Osteoblast (primary cell): Measurements from ENCODE around the gene DND1. TPM values are rescaled to one million over a fixed set of nuclear protein-coding genes. Genes with fewer than 3 reads are reported as not detected.
"Not testable (repeated sequence)": the region's sequence is repeated elsewhere in the genome, so short reads cannot be mapped to it uniquely, and the experiment has no call there.

Source experiments
- DNase-seq: peaks from one replicate; pipeline ENCODE4 v3.0.0; 2011; ENCODE audit warnings: low spot score, mixed read lengths; ENCODE audit not compliant: insufficient read length; ENCODE audit errors: missing footprints
- H2AFZ ChIP-seq: 2 replicates; pipeline ENCODE4 v1.6.0; 2011; ENCODE audit warnings: mild to moderate bottlenecking, low read length
- H3K27ac ChIP-seq: 2 replicates; pipeline ENCODE4 v1.5.1; 2011; ENCODE audit warnings: mild to moderate bottlenecking, low read depth, low read length, moderate library complexity
- H3K27me3 ChIP-seq: 2 replicates; pipeline ENCODE4 v1.6.0; 2012; ENCODE audit warnings: mild to moderate bottlenecking, control low read depth, inconsistent platforms, low read length, moderate library complexity; ENCODE audit not compliant: insufficient read depth
- H3K36me3 ChIP-seq: 2 replicates; pipeline ENCODE4 v1.5.1; 2011; ENCODE audit warnings: mild to moderate bottlenecking, low read length, control low read depth, moderate library complexity; ENCODE audit not compliant: insufficient read depth
- H3K4me1 ChIP-seq: 2 replicates; pipeline ENCODE4 v1.5.1; 2011; ENCODE audit warnings: mild to moderate bottlenecking, low read length, control low read depth, moderate library complexity; ENCODE audit not compliant: insufficient read depth
- H3K4me2 ChIP-seq: 2 replicates; pipeline ENCODE4 v1.6.0; 2011; ENCODE audit warnings: mild to moderate bottlenecking, low read length; ENCODE audit not compliant: insufficient read depth
- H3K4me3 ChIP-seq: fragments of 200-600 bp; sonication (generic); 3 replicates; pipeline ENCODE4 v1.5.1; 2012; ENCODE audit warnings: mild to moderate bottlenecking, low read length, inconsistent platforms; ENCODE audit not compliant: insufficient read depth
- H3K79me2 ChIP-seq: 2 replicates; pipeline ENCODE4 v1.6.0; 2012; ENCODE audit warnings: mild to moderate bottlenecking, low read length, control low read depth, inconsistent platforms; ENCODE audit not compliant: insufficient read depth
- H3K9me3 ChIP-seq: 2 replicates; pipeline ENCODE4 v1.5.1; 2011; ENCODE audit warnings: low read depth, low read length, control low read depth
- H4K20me1 ChIP-seq: 2 replicates; pipeline ENCODE4 v1.6.0; 2012; ENCODE audit warnings: mild to moderate bottlenecking, low read length, control low read depth; ENCODE audit not compliant: insufficient read depth
- total RNA-seq: library from RNA; depleted of rRNA; stranded (reverse); fragments of >200 nt; gene quantifications from 2 replicates; pipeline ENCODE4 v1.2.3, GENCODE V29; 2012
- TF ChIP-seq, protein P1 (sequence below): IDR thresholded peaks from 2 replicates; pipeline ENCODE4 v1.5.1; 2011; ENCODE audit warnings: mild to moderate bottlenecking, low read depth, low read length, moderate library complexity; ENCODE audit errors: extremely low read depth

The DND1 gene
- 0.59 TPM in 1 of 2 replicates, not detected in the other for total RNA-seq

DNA sequence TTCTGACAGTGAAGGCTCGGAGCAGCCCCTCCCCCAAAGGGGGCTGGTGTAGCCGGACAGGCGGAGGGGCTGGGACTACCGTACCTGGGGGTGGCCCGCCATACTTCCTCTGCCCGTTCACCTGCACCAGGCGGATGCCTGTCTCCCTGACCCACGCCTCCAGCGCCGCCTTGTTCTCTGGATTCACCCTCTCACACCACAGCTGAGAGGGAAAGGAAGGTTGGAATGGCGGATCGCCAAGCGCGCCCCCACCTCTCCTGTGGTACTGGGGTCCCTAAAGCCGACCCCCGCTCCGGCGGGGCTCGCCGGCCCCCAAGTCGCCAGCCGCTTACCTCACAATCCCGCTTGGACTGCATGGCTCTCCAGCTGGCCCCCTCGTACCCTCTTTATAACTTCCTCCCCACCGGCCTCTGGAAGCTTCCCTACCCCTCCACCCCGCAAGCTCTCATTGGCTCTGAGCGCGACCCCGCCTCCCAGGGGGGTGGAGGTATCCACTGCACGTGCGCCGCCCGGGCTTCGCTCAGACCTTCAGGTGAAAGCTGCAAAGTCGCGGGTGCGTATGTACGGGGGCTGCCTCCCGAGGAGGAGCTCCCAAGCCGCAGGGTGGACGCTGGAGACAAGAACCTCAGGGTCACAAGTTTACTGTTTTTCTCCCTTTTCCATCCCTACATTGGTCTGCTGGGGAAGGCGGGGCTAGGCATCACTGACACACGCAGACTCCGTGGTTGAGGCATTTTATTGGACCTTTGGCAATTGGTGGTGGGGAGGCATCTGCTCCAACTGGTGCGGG is at the start of gene DND1:
Gene DND1, minus strand, starts transcription at position 390 of the 790 bp plus-strand sequence. Its CDS starts 34 bp downstream, at position 356.
- Histone ChIP-seq H3K36me3 (peaks cover 71% of the 10 kb centered on the region), H3K4me1 (no peaks in the 10 kb centered on the region), H3K4me3 (peak within 1 kb of the TSS; percentile 33), H3K9me3 (no peaks in the 10 kb centered on the region), H3K27me3 (no peaks in the 10 kb centered on the region), H4K20me1 (peaks cover 2% of the 10 kb centered on the region), H2AFZ (no peak within 1 kb of the TSS), H3K4me2 (no peak within 1 kb of the TSS), H3K27ac (no peak within 1 kb of the TSS), H3K79me2 (peaks cover 9% of the 10 kb centered on the region)
- peak; percentile 84 for DNase-seq
- TF ChIP-seq, protein P1, sequence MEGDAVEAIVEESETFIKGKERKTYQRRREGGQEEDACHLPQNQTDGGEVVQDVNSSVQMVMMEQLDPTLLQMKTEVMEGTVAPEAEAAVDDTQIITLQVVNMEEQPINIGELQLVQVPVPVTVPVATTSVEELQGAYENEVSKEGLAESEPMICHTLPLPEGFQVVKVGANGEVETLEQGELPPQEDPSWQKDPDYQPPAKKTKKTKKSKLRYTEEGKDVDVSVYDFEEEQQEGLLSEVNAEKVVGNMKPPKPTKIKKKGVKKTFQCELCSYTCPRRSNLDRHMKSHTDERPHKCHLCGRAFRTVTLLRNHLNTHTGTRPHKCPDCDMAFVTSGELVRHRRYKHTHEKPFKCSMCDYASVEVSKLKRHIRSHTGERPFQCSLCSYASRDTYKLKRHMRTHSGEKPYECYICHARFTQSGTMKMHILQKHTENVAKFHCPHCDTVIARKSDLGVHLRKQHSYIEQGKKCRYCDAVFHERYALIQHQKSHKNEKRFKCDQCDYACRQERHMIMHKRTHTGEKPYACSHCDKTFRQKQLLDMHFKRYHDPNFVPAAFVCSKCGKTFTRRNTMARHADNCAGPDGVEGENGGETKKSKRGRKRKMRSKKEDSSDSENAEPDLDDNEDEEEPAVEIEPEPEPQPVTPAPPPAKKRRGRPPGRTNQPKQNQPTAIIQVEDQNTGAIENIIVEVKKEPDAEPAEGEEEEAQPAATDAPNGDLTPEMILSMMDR, result no peak

DNA sequence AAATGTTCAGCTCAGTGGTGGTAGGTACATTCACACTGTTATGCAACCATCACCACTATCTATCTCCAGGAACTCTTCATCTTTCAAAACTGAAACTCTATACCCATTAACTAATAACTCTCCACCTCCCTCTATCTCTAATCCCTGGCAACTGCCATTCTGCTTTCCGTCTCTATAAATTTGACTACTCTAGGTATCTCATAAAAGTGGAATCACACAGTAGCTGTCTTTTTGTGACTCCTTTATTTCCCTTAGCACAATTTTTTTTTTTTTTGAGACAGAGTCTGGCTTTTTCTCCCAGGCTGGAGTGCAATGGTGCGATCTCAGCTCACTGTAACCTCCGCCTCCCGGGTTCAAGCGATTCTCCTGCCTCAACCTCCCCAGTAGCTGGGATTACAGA is 48.0 kb upstream of the DND1 start:
- not testable (repeated sequence) for H2AFZ ChIP-seq, DNase-seq, H3K9me3 ChIP-seq, H3K27ac ChIP-seq, H3K27me3 ChIP-seq, H3K36me3 ChIP-seq, H3K79me2 ChIP-seq, H4K20me1 ChIP-seq, H3K4me3 ChIP-seq, H3K4me2 ChIP-seq, H3K4me1 ChIP-seq

DNA sequence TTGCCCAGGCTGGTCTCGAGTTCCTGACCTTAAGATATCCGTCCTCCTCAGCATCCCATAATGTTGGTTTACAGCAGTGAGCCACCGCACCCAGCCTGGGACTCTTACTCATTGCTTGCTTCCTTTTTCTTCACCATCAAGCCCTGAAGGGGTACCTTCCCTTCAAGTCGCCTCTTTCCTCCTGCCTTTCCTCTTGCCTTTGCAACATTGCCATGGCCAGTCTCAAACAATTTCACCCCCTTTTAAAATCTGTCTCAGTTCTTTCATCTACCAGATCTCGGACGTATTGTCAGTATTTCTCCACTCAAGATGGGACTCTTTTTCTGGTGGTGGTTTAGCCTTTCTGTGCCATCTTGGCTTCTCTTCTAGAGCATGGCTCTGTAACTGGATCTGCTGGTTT is 47.4 kb upstream of the DND1 start:
- not testable (repeated sequence) for H4K20me1 ChIP-seq, DNase-seq, H3K4me3 ChIP-seq, H2AFZ ChIP-seq, H3K79me2 ChIP-seq, H3K27ac ChIP-seq, H3K4me2 ChIP-seq, H3K27me3 ChIP-seq, H3K9me3 ChIP-seq, H3K36me3 ChIP-seq, H3K4me1 ChIP-seq

DNA sequence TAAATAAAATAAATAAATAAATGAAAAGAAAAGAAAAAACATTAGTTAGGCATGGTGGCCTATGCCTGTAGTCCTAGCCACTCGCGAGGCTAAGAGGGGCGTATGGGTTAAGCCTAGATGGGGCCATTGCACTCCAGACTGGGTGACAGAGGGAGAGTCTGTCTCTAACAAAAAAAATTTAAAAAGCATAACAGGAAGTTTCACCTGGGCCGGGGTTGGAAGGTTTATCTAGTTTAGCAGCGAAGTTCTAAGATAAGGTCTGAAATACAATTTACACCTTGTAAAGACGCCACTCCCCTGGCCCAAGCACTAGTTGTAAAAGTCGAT is 44.9 kb upstream of the DND1 start:
- no peaks in the 10 kb centered on the region for H3K9me3 ChIP-seq
- H3K27me3 ChIP-seq, result no peaks in the 10 kb centered on the region
- peak overlapping the region; percentile 82 for H2AFZ ChIP-seq
- no peaks in the 10 kb centered on the region for H4K20me1 ChIP-seq
- TF ChIP-seq, protein P1, result no peak
- H3K27ac ChIP-seq, result peak overlapping the region; percentile 31
- peaks cover 4% of the 10 kb centered on the region for H3K4me1 ChIP-seq
- H3K79me2 ChIP-seq, result no peaks in the 10 kb centered on the region
- no peak for DNase-seq
- peak overlapping the region; percentile 77 for H3K4me2 ChIP-seq
- no peaks in the 10 kb centered on the region for H3K36me3 ChIP-seq
- peak overlapping the region; percentile 56 for H3K4me3 ChIP-seq

DNA sequence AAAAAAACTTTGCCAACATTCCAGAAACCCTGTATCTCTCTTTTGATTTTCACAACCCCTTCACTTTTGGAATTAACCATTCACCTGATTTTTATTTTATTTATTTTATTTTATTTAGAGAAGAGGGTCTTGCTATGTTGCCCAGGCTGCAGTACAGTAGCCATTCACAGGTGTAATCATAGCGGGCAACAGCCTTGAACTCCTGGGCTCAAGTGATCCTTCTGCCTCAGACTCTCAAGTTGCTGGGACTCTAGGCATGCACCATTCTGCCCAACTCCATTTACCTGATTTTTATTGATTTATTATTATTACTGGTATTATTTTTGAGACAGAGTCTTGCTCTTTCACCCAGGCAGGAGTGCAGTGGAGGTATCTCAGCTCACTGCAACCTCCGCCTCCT is 42.9 kb upstream of the DND1 start:
- H4K20me1 ChIP-seq, H3K4me1 ChIP-seq, H3K27me3 ChIP-seq, H3K9me3 ChIP-seq, DNase-seq, H3K79me2 ChIP-seq, H2AFZ ChIP-seq, H3K4me3 ChIP-seq, H3K27ac ChIP-seq, H3K4me2 ChIP-seq, H3K36me3 ChIP-seq: not testable (repeated sequence)
